K562 (cell line): ENCODE data around the gene IZUMO1R. TPM values are rescaled to one million over a fixed set of nuclear protein-coding genes. Genes with fewer than 3 reads are reported as not detected.

Experiments
- BMI1 ChIP-seq: fragments of 150-350 bp; IDR thresholded peaks from 2 replicates; pipeline ENCODE4 v1.6.1; 2014; ENCODE audit warnings: low read length
- CHD7 ChIP-seq: fragments of 200-600 bp; sonication (generic); IDR thresholded peaks from one replicate; pipeline ENCODE4 v1.6.1; 2012; ENCODE audit warnings: mild to moderate bottlenecking, low read depth, low read length, inconsistent platforms
- CUX1 ChIP-seq: fragments of 200-800 bp; sonication (Bioruptor generic); IDR thresholded peaks from 2 replicates; pipeline ENCODE4 v1.6.1; 2016; ENCODE audit warnings: missing genetic modification characterization, missing compliant biosample characterization
- EZH2 ChIP-seq: IDR thresholded peaks from 2 replicates; pipeline ENCODE4 v1.6.1; 2012; ENCODE audit warnings: low read depth, mild to moderate bottlenecking, inconsistent platforms, low read length, borderline replicate concordance
- HMG20B ChIP-seq: fragments of 250-450 bp; sonication (Bioruptor Pico); IDR thresholded peaks from 2 replicates; pipeline ENCODE4 v1.5.0; 2021; ENCODE audit warnings: mild to moderate bottlenecking
- RAD51 ChIP-seq: fragments of 450-650 bp; IDR thresholded peaks from 2 replicates; pipeline ENCODE4 v1.7.1; 2016; ENCODE audit warnings: low read depth, mild to moderate bottlenecking, borderline replicate concordance
- SAFB ChIP-seq: fragments of 200-400 bp; formaldehyde crosslinking; IDR thresholded peaks from 2 replicates; pipeline ENCODE4 v1.6.1; 2017; ENCODE audit warnings: low read depth, low read length, borderline replicate concordance
- ZFX ChIP-seq: sonication (generic); formaldehyde crosslinking; IDR thresholded peaks from 2 replicates; pipeline ENCODE4 v1.8.0; 2022; ENCODE audit warnings: mild to moderate bottlenecking, missing genetic modification reagents, moderate library complexity
- ZNF511 ChIP-seq: sonication (generic); formaldehyde crosslinking; IDR thresholded peaks from 2 replicates; pipeline ENCODE4 v1.8.0; 2022; ENCODE audit warnings: mild to moderate bottlenecking, missing genetic modification reagents
- ZNF778 ChIP-seq: fragments of 450-650 bp; formaldehyde crosslinking; IDR thresholded peaks from 2 replicates; pipeline ENCODE4 v1.4.0; 2020; ENCODE audit warnings: mild to moderate bottlenecking, moderate library complexity
- polyA plus RNA-seq, 8 experiments: library from polyadenylated mRNA; depleted of rRNA in 4 of 8; stranded (reverse) in 5 of 8; unstranded in 3 of 8; fragments of >200 nt; fragmentation: Nextera tagmentation in 2 of 8; fragmentation: Illumina TruSeq in 1 of 8; extraction: Ambion mirVana in 2 of 8; extraction: Trizol in 1 of 8; gene quantifications; 2 replicates each; pipeline versions ENCODE4 v1.2.1 to v1.2.3, GENCODE V29; 2011 to 2014; ENCODE audit warnings: inconsistent platforms in 1 of 8, missing spikeins in 1 of 8
- total RNA-seq, 7 experiments: library from RNA; depleted of rRNA in 6 of 7; stranded (reverse); fragments of >200 nt in 6 of 7; fragmentation: Illumina TruSeq in 2 of 7; extraction: Trizol in 2 of 7; gene quantifications; 2 replicates each; pipeline versions ENCODE4 v1.2.1 to v1.2.3, GENCODE V29; 2011 to 2021; ENCODE audit warnings: low replicate concordance in 1 of 7

Gene IZUMO1R
- total and polyA plus RNA-seq, 9 of the 15 experiments (the other 6 are each of a cell fraction or from before 2014, with no cell fraction given), result not detected

- TF ChIP-seq BMI1 (no peak), RAD51 (no peak), EZH2 (no peak), CHD7 (no peak), SAFB (no peak), ZFX (CRISPR knock-in tag) (no peak), ZNF778 (CRISPR knock-in tag) (no peak), CUX1 (CRISPR knock-in tag) (no peak), ZNF511 (CRISPR knock-in tag) (no peak), HMG20B (no peak)
These were observed 25.1 kb downstream of the IZUMO1R start (continued) for GRCh38 chr11:94329501-94329900.
